Spleen (tissue), 11 donors: ENCODE measurements around the gene FAM110D. TPM values are rescaled to one million over a fixed set of nuclear protein-coding genes. Genes with fewer than 3 reads are reported as not detected.
A peak's percentile ranks its signal among the peaks of the same experiment; 100 is the strongest.

Experiments
- DNase-seq: peaks from one replicate; pipeline ENCODE4 v3.0.0-alpha.2; 2020
- H3K27ac ChIP-seq, 8 donors: fragments of 200-600 bp; sonication (generic) in 7 of 8; 1 replicate in 4 of 8; 2 replicates in 4 of 8; pipeline versions ENCODE4 v1.5.0 to v1.8.0; 2016 to 2021; ENCODE audit warnings: inconsistent platforms in 4 of 8, mild to moderate bottlenecking in 4 of 8, moderate library complexity in 1 of 8
- H3K27me3 ChIP-seq, 7 donors: fragments of 200-600 bp; sonication (generic) in 6 of 7; replicated peaks in 1 of 7; 1 replicate in 4 of 7; 2 replicates in 3 of 7; pipeline versions ENCODE4 v1.5.0 to v1.8.0; 2016 to 2021; ENCODE audit warnings: inconsistent platforms in 3 of 7, mild to moderate bottlenecking in 1 of 7
- H3K36me3 ChIP-seq, 6 donors: fragments of 200-600 bp; sonication (generic) in 5 of 6; 1 replicate in 4 of 6; 2 replicates in 2 of 6; pipeline versions ENCODE4 v1.5.0 to v1.8.0; 2016 to 2021; ENCODE audit warnings: inconsistent platforms in 2 of 6
- H3K4me1 ChIP-seq, 6 donors: fragments of 200-600 bp; sonication (generic) in 5 of 6; 1 replicate in 3 of 6; 2 replicates in 3 of 6; pipeline versions ENCODE4 v1.5.0 to v1.8.0; 2016 to 2021; ENCODE audit warnings: inconsistent platforms in 3 of 6
- H3K4me3 ChIP-seq, 8 donors: fragments of 200-600 bp; sonication (generic) in 7 of 8; 1 replicate in 4 of 8; 2 replicates in 4 of 8; pipeline versions ENCODE4 v1.5.0 to v1.8.0; 2016 to 2021; ENCODE audit warnings: inconsistent platforms in 4 of 8, mild to moderate bottlenecking in 4 of 8, moderate library complexity in 2 of 8
- H3K9me3 ChIP-seq, 8 donors: fragments of 200-600 bp; sonication (generic) in 7 of 8; 1 replicate in 4 of 8; 2 replicates in 4 of 8; pipeline versions ENCODE4 v1.5.0 to v1.8.0; 2016 to 2021; ENCODE audit warnings: inconsistent platforms in 4 of 8
- POLR2A ChIP-seq, 3 donors: fragments of 450-650 bp; IDR thresholded peaks; one replicate each; pipeline ENCODE4 v1.5.1; 2017; ENCODE audit warnings: antibody characterized with exemption in 3 of 3, mild to moderate bottlenecking in 1 of 3
- POLR2AphosphoS5 ChIP-seq, 3 donors: sonication (generic); formaldehyde crosslinking; IDR thresholded peaks; one replicate each; pipeline ENCODE4 v1.5.1; 2017; ENCODE audit warnings: antibody characterized with exemption in 3 of 3
- WGBS, 5 donors: extraction: QIAGEN DNeasy Blood & Tissue Kit in 3 of 5; methylation state at CpG; one replicate each; pipeline versions ENCODE4 v1.1.5 to v1.1.7; 2013 to 2018; 5-methylcytosine and 5-hydroxymethylcytosine counted together
- intact Hi-C: fragments of 100-400 bp; cut with DNase I; formaldehyde crosslinking; loops from one replicate; pipeline ENCODE4 v1.15.0; 2023; ENCODE audit warnings: low total_unique reads
- polyA plus RNA-seq, 3 donors: library from polyadenylated mRNA; stranded (reverse); fragments of 200-250 nt; gene quantifications; one replicate each; pipeline ENCODE4 v1.2.1, GENCODE V29; 2013
- total RNA-seq, 7 donors: library from RNA; depleted of rRNA in 3 of 7; stranded (reverse); fragments of >200 nt in 3 of 7; fragmentation: NEBNext Ultra II Directional in 4 of 7; extraction: Animal tissue kit (Norgen Biotek cat#: 25700) in 4 of 7; gene quantifications; one replicate each; pipeline versions ENCODE4 v1.1.0 to v1.2.1, GENCODE V29; 2016 to 2021
- TF ChIP-seq, protein P1 (sequence below), 11 experiments: fragments of 200-600 bp in 7 of 11; fragments of 450-650 bp in 4 of 11; sonication (generic) in 4 of 11; IDR thresholded peaks in 8 of 11; conservative IDR thresholded peaks in 3 of 11; 1 replicate in 7 of 11; 2 replicates in 4 of 11; pipeline versions ENCODE4 v1.4.0 to v1.8.0; 2016 to 2021; ENCODE audit warnings: antibody characterized with exemption in 11 of 11, inconsistent platforms in 4 of 11, mild to moderate bottlenecking in 1 of 11
- donor health status: healthy with polysubstance abuse.
- donor health status: DM: no; HTN: no; CAD: no; lungs with moderate emphysema.
- donor health status: DM: no; HTN: no; CAD: no.
- donor health status: Bipolar disorder and iron deficiency.
- donor health status: healthy.
- donor health status: DM: no; HTN: no; CAD: no.
- donor health status: DM: yes; HTN: yes; CAD: no.

Gene FAM110D
- total and polyA plus RNA-seq, 10 donors: 0.44 to 5.9 (median 1.2) TPM

GRCh38 chr1:26161415-26162219, 2.7 kb downstream of the FAM110D start:
- Histone ChIP-seq H3K4me3 (peak overlapping the region; percentile 30 to 71 (median 48)), H3K27me3 (peaks cover 0 to 85% (median 29%) of the 10 kb centered on the region in 7 donors), H3K9me3 (no peaks in the 10 kb centered on the region), H3K4me1 (peaks cover 15 to 64% (median 39%) of the 10 kb centered on the region in 6 donors), H3K27ac (peak overlapping the region in 5 of 8 donors; percentile 25 to 68 (median 36)), H3K36me3 (no peaks in the 10 kb centered on the region)
- intact Hi-C loops: no loop called here
- 3 to 10% (median 5%) methylated on average over 26 to 98 of the region's 98 CpGs for WGBS, 5 donors
- DNase-seq: peak; percentile 83
- TF ChIP-seq, protein P1, sequence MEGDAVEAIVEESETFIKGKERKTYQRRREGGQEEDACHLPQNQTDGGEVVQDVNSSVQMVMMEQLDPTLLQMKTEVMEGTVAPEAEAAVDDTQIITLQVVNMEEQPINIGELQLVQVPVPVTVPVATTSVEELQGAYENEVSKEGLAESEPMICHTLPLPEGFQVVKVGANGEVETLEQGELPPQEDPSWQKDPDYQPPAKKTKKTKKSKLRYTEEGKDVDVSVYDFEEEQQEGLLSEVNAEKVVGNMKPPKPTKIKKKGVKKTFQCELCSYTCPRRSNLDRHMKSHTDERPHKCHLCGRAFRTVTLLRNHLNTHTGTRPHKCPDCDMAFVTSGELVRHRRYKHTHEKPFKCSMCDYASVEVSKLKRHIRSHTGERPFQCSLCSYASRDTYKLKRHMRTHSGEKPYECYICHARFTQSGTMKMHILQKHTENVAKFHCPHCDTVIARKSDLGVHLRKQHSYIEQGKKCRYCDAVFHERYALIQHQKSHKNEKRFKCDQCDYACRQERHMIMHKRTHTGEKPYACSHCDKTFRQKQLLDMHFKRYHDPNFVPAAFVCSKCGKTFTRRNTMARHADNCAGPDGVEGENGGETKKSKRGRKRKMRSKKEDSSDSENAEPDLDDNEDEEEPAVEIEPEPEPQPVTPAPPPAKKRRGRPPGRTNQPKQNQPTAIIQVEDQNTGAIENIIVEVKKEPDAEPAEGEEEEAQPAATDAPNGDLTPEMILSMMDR (IDR thresholded peaks at IDR 0.05 in 8 of 11, conservative IDR thresholded peaks at IDR 0.05 in 3 of 11): peak in 2 of 11 experiments; percentile 23 to 32
- peak in 1 of 3 donors; percentile 23 for TF ChIP-seq POLR2AphosphoS5 (IDR thresholded peaks at IDR 0.05)
- no peak for TF ChIP-seq POLR2A (IDR thresholded peaks at IDR 0.05)

GRCh38 chr1:26162220-26162709, 3.4 kb downstream of the FAM110D start:
- Histone ChIP-seq H3K27ac (peak overlapping the region in 3 of 8 donors; percentile 25 to 68 (median 49)), H3K36me3 (no peaks in the 10 kb centered on the region), H3K27me3 (peaks cover 0 to 78% (median 23%) of the 10 kb centered on the region in 7 donors), H3K4me3 (peak overlapping the region; percentile 30 to 71 (median 48)), H3K9me3 (no peaks in the 10 kb centered on the region), H3K4me1 (peaks cover 10 to 57% (median 37%) of the 10 kb centered on the region in 6 donors)
- TF ChIP-seq, protein P1 (IDR thresholded peaks at IDR 0.05 in 8 of 11, conservative IDR thresholded peaks at IDR 0.05 in 3 of 11): no peak
- TF ChIP-seq POLR2A (IDR thresholded peaks at IDR 0.05) (no peak), POLR2AphosphoS5 (IDR thresholded peaks at IDR 0.05) (no peak)
- 22 to 35% (median 33%) methylated on average over 21 of the region's 21 CpGs for whole genome bisulfite sequencing, 5 donors
- intact Hi-C loops: no loop called here
- DNase-seq: no peak

- no peak for TF ChIP-seq POLR2AphosphoS5 (IDR thresholded peaks at IDR 0.05)
- no peak for TF ChIP-seq POLR2A (IDR thresholded peaks at IDR 0.05)
- TF ChIP-seq, protein P1 (IDR thresholded peaks at IDR 0.05 in 8 of 11, conservative IDR thresholded peaks at IDR 0.05 in 3 of 11): no peak
- intact Hi-C loops: no loop called here
- 56 to 80% (median 69%) methylated on average over 8 to 9 of the region's 9 CpGs for WGBS, 5 donors
Measured at GRCh38 chr1:26163684-26164035, 4.8 kb downstream of the FAM110D start.

More at GRCh38 chr1:26163684-26164035, 4.8 kb downstream of the FAM110D start:
- Histone ChIP-seq H3K36me3 (no peaks in the 10 kb centered on the region), H3K27me3 (peaks cover 0 to 64% (median 23%) of the 10 kb centered on the region in 7 donors), H3K27ac (no peak overlapping the region), H3K9me3 (no peaks in the 10 kb centered on the region), H3K4me3 (peak overlapping the region in 7 of 8 donors; percentile 2 to 68 (median 39)), H3K4me1 (peaks cover 10 to 55% (median 36%) of the 10 kb centered on the region in 6 donors)
- no peak for DNase-seq
